Peyer's patch (tissue), 4 donors: ENCODE data around the gene DDX10. TPM values are rescaled to one million over a fixed set of nuclear protein-coding genes. Genes with fewer than 3 reads are reported as not detected.
"Not testable (repeated sequence)": the region's sequence is repeated elsewhere in the genome, so short reads cannot be mapped to it uniquely, and the experiment has no call there.

Experiments
- DNase-seq, 3 donors: peaks; one replicate each; pipeline ENCODE4 v3.0.0-alpha.2; 2017 to 2019
- H3K27ac ChIP-seq, 4 donors: fragments of 200-600 bp; sonication (generic); one replicate each; pipeline ENCODE4 v1.5.1; 2016 to 2019
- H3K27me3 ChIP-seq, 2 donors: fragments of 200-600 bp; sonication (generic); one replicate each; pipeline ENCODE4 v1.5.1; 2019
- H3K36me3 ChIP-seq, 3 donors: fragments of 200-600 bp; sonication (generic); one replicate each; pipeline ENCODE4 v1.5.1; 2016 to 2019
- H3K4me1 ChIP-seq, 4 donors: fragments of 200-600 bp; sonication (generic); one replicate each; pipeline ENCODE4 v1.5.1; 2016 to 2019
- H3K4me3 ChIP-seq, 4 donors: fragments of 200-600 bp; sonication (generic); 1 replicate in 3 of 4; 2 replicates in 1 of 4; pipeline ENCODE4 v1.5.1; 2016 to 2019; ENCODE audit warnings: mild to moderate bottlenecking in 1 of 4
- H3K9me3 ChIP-seq, 4 donors: fragments of 200-600 bp; sonication (generic); one replicate each; pipeline ENCODE4 v1.5.1; 2016 to 2019; ENCODE audit warnings: mild to moderate bottlenecking in 1 of 4
- CTCF ChIP-seq, 6 experiments: fragments of 450-650 bp in 4 of 6; fragments of 200-600 bp in 2 of 6; sonication (generic) in 1 of 6; IDR thresholded peaks; one replicate each; pipeline ENCODE4 v1.5.1; 2017 to 2019; ENCODE audit warnings: antibody characterized with exemption in 6 of 6, mild to moderate bottlenecking in 3 of 6, moderate library complexity in 1 of 6
- POLR2A ChIP-seq, 2 donors: fragments of 450-650 bp; IDR thresholded peaks; one replicate each; pipeline ENCODE4 v1.5.1; 2017; ENCODE audit warnings: antibody characterized with exemption in 2 of 2, mild to moderate bottlenecking in 2 of 2, moderate library complexity in 2 of 2
- total RNA-seq, 4 donors: library from RNA; depleted of rRNA; stranded (reverse); fragments of >200 nt; gene quantifications; one replicate each; pipeline ENCODE4 v1.1.0, GENCODE V29; 2016

The DDX10 gene
- total RNA-seq, 4 donors from 2014 or later: 3.9 to 38.0 (median 16.5) TPM

GRCh38 chr11:108635106-108635505 lies 29.8 kb upstream of the DDX10 start:
- Histone ChIP-seq H3K4me3 (no peak overlapping the region), H3K9me3 (no peaks in the 10 kb centered on the region), H3K27me3 (no peaks in the 10 kb centered on the region), H3K27ac (no peak overlapping the region), H3K4me1 (no peaks in the 10 kb centered on the region), H3K36me3 (no peaks in the 10 kb centered on the region)
- no peak for DNase-seq
- TF ChIP-seq POLR2A (IDR thresholded peaks at IDR 0.05): no peak
- TF ChIP-seq CTCF (IDR thresholded peaks at IDR 0.05): no peak

DNA sequence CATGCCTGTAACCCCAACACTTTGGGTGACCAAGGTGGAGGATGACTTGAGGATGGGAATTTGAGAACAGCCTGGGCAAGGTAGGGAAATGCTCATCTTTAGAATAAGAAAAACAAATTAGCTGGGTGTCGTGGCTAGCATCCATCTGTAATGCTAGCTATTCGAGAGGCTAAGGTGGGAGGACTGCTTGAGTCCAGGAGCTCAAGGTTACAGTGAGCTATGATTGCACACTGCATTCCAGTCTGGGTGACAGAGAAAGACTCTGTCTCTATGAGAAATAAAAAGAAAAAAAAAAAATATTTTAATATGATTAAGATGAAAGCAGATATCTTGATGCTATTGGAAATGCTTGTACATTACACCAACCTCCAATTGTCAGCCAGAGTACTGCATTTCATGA lies 28.6 kb upstream of the DDX10 start:
- Histone ChIP-seq H3K27me3 (no peaks in the 10 kb centered on the region), H3K4me1 (no peaks in the 10 kb centered on the region), H3K9me3 (no peaks in the 10 kb centered on the region), H3K36me3 (no peaks in the 10 kb centered on the region), H3K4me3 (no peak overlapping the region), H3K27ac (no peak overlapping the region)
- TF ChIP-seq POLR2A (IDR thresholded peaks at IDR 0.05): no peak
- TF ChIP-seq CTCF (IDR thresholded peaks at IDR 0.05): no peak
- no peak for DNase-seq

DNA sequence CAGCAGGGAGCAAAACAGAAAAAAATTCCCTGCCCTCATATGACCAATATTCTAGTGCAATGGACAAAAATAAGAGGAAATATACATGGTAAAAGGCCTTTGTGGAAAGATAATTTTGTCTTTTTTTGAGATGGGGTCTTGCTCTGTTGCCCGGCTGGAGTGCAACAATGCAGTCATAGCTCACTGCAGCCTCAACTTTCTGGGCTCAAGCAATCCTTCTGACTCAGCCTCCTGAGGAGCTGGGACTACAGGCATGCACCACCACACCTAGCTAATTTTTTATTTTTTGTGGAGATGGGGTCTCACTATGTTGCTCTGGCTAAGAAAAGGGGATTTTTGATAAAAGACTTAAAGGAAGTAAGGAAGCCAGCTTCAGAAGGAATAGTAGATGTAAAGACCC lies 25.7 kb upstream of the DDX10 start:
- TF ChIP-seq POLR2A (IDR thresholded peaks at IDR 0.05) (no peak), CTCF (IDR thresholded peaks at IDR 0.05) (no peak)
- H3K4me1 ChIP-seq: no peaks in the 10 kb centered on the region
- H3K36me3 ChIP-seq: no peaks in the 10 kb centered on the region
- H3K9me3 ChIP-seq: no peaks in the 10 kb centered on the region
- DNase-seq: no peak
- H3K27ac ChIP-seq: no peak overlapping the region
- no peaks in the 10 kb centered on the region for H3K27me3 ChIP-seq
- no peak overlapping the region for H3K4me3 ChIP-seq

DNA sequence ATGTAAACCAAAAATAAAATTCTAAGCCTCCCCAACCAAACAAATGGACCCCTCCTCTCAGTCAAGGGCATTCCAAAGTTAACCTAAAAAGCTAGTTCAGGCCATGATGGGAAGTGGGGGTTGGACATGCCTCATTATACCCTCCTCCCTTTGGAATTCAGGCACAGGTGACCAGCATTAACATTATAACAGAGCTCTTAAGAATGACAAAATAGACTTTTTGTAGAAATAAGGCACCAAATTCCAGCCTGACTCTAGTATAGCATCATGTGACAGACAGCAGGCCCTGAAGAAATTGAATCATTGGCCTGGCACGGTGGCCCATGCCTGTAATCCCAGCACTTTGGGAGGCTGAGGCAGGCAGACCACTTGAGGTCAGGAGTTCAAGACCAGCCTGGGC lies 23.1 kb upstream of the DDX10 start:
- not testable (repeated sequence) for H3K4me3 ChIP-seq, H3K27ac ChIP-seq, H3K4me1 ChIP-seq, DNase-seq, H3K9me3 ChIP-seq, H3K36me3 ChIP-seq, H3K27me3 ChIP-seq

GRCh38 chr11:108643974-108644373 lies 20.9 kb upstream of the DDX10 start:
- no peaks in the 10 kb centered on the region for H3K36me3 ChIP-seq
- H3K4me3 ChIP-seq: no peak overlapping the region
- no peaks in the 10 kb centered on the region for H3K9me3 ChIP-seq
- no peak for TF ChIP-seq POLR2A (IDR thresholded peaks at IDR 0.05)
- no peak for TF ChIP-seq CTCF (IDR thresholded peaks at IDR 0.05)
- no peak for DNase-seq
- H3K27ac ChIP-seq: no peak overlapping the region
- H3K27me3 ChIP-seq: no peaks in the 10 kb centered on the region
- no peaks in the 10 kb centered on the region for H3K4me1 ChIP-seq

- no peak overlapping the region for H3K27ac ChIP-seq
- no peaks in the 10 kb centered on the region for H3K36me3 ChIP-seq
- no peak overlapping the region for H3K4me3 ChIP-seq
- no peaks in the 10 kb centered on the region for H3K9me3 ChIP-seq
- no peak for DNase-seq
- H3K4me1 ChIP-seq: no peaks in the 10 kb centered on the region
- TF ChIP-seq POLR2A (IDR thresholded peaks at IDR 0.05) (no peak), CTCF (IDR thresholded peaks at IDR 0.05) (no peak)
- no peaks in the 10 kb centered on the region for H3K27me3 ChIP-seq
These were observed 18.9 kb upstream of the DDX10 start for GRCh38 chr11:108645970-108646369.
